SU-DHL-6 (cell line): ENCODE measurements around the gene UNC119.

ENCODE experiments used
- H2AFZ ChIP-seq: fragments of 200-600 bp; sonication (generic); 2 replicates; pipeline ENCODE4 v1.6.1; 2014; ENCODE audit warnings: low read depth, mild to moderate bottlenecking, moderate library complexity, mixed read lengths, antibody characterized with exemption, low read length; ENCODE audit not compliant: severe bottlenecking
- H3F3A ChIP-seq: fragments of 200-600 bp; shearing (Covaris generic); 2 replicates; pipeline ENCODE4 v1.6.0; 2016; ENCODE audit warnings: antibody characterized with exemption, mild to moderate bottlenecking; ENCODE audit not compliant: insufficient read depth
- H3K27ac ChIP-seq: fragments of 200-600 bp; sonication (generic); 2 replicates; pipeline ENCODE4 v1.5.1; 2016; ENCODE audit warnings: low read depth, mild to moderate bottlenecking, low read length, moderate library complexity, mixed read lengths
- H3K27me3 ChIP-seq: fragments of 200-600 bp; sonication (generic), shearing (Covaris generic); 2 replicates; pipeline ENCODE4 v1.6.0; 2014; ENCODE audit warnings: mild to moderate bottlenecking, low read length
- H3K36me3 ChIP-seq: fragments of 200-600 bp; sonication (generic); 2 replicates; pipeline ENCODE4 v1.6.1; 2014; ENCODE audit warnings: mild to moderate bottlenecking, low read length, mixed read lengths
- H3K4me2 ChIP-seq: fragments of 300-600, 200-600 bp; shearing (Covaris generic), sonication (generic); 2 replicates; pipeline ENCODE4 v1.6.0; 2014; ENCODE audit warnings: low read length, low read depth, mild to moderate bottlenecking; ENCODE audit not compliant: poor library complexity, severe bottlenecking
- H3K4me3 ChIP-seq: fragments of 200-600 bp; sonication (generic); 2 replicates; pipeline ENCODE4 v1.5.1; 2014; ENCODE audit warnings: antibody characterized with exemption, low read length, mild to moderate bottlenecking, mixed read lengths; ENCODE audit not compliant: insufficient read depth, poor library complexity, severe bottlenecking
- H3K79me2 ChIP-seq: fragments of 200-600 bp; sonication (generic); 2 replicates; pipeline ENCODE4 v1.6.1; 2014; ENCODE audit warnings: mild to moderate bottlenecking, low read length, moderate library complexity; ENCODE audit not compliant: insufficient read depth
- H3K9ac ChIP-seq: fragments of 200-600 bp; sonication (generic); 2 replicates; pipeline ENCODE4 v1.7.0; 2014; ENCODE audit warnings: mild to moderate bottlenecking, low read length
- H3K9me2 ChIP-seq: fragments of 200-600 bp; sonication (generic); replicated peaks from 2 replicates; pipeline ENCODE4 v1.6.1; 2014; ENCODE audit warnings: low read length; ENCODE audit not compliant: insufficient read depth
- H3K9me3 ChIP-seq: fragments of 200-600 bp; sonication (generic); 2 replicates; pipeline ENCODE4 v1.6.1; 2014; ENCODE audit warnings: low read length, mixed read lengths; ENCODE audit not compliant: insufficient read depth
- H4K20me1 ChIP-seq: fragments of 200-600 bp; sonication (generic); 2 replicates; pipeline ENCODE4 v1.6.1; 2014; ENCODE audit warnings: low read depth, mild to moderate bottlenecking, antibody characterized with exemption, low read length, moderate library complexity, mixed read lengths
- EZH2phosphoT487 ChIP-seq: fragments of 200-600 bp; sonication (generic), shearing (Covaris generic); conservative IDR thresholded peaks from 2 replicates; pipeline ENCODE4 v1.6.1; 2018; ENCODE audit warnings: mild to moderate bottlenecking, antibody characterized with exemption, low read length, moderate library complexity, mixed read lengths
- TF ChIP-seq, protein P1 (sequence below): fragments of 200-600 bp; sonication (generic); IDR thresholded peaks from one replicate; pipeline ENCODE4 v1.5.1; 2017; ENCODE audit warnings: antibody characterized with exemption, mild to moderate bottlenecking, low read length, moderate library complexity; ENCODE audit not compliant: insufficient read depth, poor library complexity, severe bottlenecking

The UNC119 gene

GRCh38 chr17:28574526-28574925, 22.1 kb upstream of the UNC119 start:
- Histone ChIP-seq H3K27me3 (no peaks in the 10 kb centered on the region), H2AFZ (no peak overlapping the region), H3K9me3 (no peaks in the 10 kb centered on the region), H3K9ac (no peak overlapping the region), H3K36me3 (no peaks in the 10 kb centered on the region), H3K79me2 (no peaks in the 10 kb centered on the region), H3K9me2 (no peaks in the 10 kb centered on the region), H4K20me1 (no peaks in the 10 kb centered on the region), H3K27ac (no peak overlapping the region), H3K4me3 (no peak overlapping the region), H3K4me2 (no peak overlapping the region), H3F3A (peaks cover 26% of the 10 kb centered on the region)
- TF ChIP-seq, protein P1, sequence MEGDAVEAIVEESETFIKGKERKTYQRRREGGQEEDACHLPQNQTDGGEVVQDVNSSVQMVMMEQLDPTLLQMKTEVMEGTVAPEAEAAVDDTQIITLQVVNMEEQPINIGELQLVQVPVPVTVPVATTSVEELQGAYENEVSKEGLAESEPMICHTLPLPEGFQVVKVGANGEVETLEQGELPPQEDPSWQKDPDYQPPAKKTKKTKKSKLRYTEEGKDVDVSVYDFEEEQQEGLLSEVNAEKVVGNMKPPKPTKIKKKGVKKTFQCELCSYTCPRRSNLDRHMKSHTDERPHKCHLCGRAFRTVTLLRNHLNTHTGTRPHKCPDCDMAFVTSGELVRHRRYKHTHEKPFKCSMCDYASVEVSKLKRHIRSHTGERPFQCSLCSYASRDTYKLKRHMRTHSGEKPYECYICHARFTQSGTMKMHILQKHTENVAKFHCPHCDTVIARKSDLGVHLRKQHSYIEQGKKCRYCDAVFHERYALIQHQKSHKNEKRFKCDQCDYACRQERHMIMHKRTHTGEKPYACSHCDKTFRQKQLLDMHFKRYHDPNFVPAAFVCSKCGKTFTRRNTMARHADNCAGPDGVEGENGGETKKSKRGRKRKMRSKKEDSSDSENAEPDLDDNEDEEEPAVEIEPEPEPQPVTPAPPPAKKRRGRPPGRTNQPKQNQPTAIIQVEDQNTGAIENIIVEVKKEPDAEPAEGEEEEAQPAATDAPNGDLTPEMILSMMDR = no peak

DNA sequence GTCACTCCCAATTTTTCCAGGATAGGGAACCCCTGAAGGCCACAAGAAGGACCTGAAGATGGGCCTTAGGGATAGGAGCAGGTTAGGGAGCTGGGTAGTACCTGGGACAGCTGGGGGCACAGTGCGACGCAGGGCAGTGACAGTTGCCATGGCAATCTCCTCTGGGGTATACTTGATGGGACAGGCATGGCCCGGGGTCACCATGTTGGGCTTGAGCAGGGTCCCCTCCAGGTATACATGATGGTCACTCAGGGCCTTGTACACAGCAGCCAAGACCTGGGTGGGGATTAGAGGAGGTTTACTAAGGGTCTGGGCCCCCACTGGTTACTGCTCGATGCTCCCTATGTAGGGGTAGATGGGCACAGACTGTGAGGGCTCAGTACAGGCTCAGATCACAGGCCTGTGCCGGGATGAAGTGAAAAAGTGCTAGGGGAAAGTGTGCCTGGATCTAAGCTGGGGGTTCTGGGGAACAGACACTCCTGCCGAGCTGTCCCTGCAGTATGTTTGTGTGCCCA, 21.6 kb upstream of the UNC119 start:
- Histone ChIP-seq H2AFZ (no peak overlapping the region), H3F3A (peaks cover 26% of the 10 kb centered on the region), H3K36me3 (no peaks in the 10 kb centered on the region), H3K4me3 (no peak overlapping the region), H3K79me2 (no peaks in the 10 kb centered on the region), H3K27me3 (no peaks in the 10 kb centered on the region), H3K9me3 (no peaks in the 10 kb centered on the region), H3K9ac (no peak overlapping the region), H3K9me2 (no peaks in the 10 kb centered on the region), H3K27ac (no peak overlapping the region), H4K20me1 (no peaks in the 10 kb centered on the region), H3K4me2 (no peak overlapping the region)
- TF ChIP-seq, protein P1 = no peak
- no peak for TF ChIP-seq EZH2phosphoT487

- TF ChIP-seq EZH2phosphoT487 = no peak
- TF ChIP-seq, protein P1 = no peak
- Histone ChIP-seq H3K9ac (no peak overlapping the region), H3K4me2 (no peak overlapping the region), H3K4me3 (no peak overlapping the region), H3K27me3 (no peaks in the 10 kb centered on the region), H3K36me3 (no peaks in the 10 kb centered on the region), H4K20me1 (no peaks in the 10 kb centered on the region), H3K79me2 (no peaks in the 10 kb centered on the region), H3K9me3 (no peaks in the 10 kb centered on the region), H2AFZ (no peak overlapping the region), H3K27ac (no peak overlapping the region), H3K9me2 (no peaks in the 10 kb centered on the region), H3F3A (peaks cover 26% of the 10 kb centered on the region)
Observed at GRCh38 chr17:28573521-28573920, 21.1 kb upstream of the UNC119 start.
